T-helper 2 cell (primary cell): ENCODE measurements around the gene RBP4.
"Not testable (repeated sequence)": the region's sequence is repeated elsewhere in the genome, so short reads cannot be mapped to it uniquely, and the experiment has no call there.

Experiments used
- DNase-seq, 5 experiments: peaks; one replicate each; pipeline versions ENCODE4 v3.0.0 to v3.0.0-alpha.2; 2012 to 2022

Gene RBP4

GRCh38 chr10:93565446-93565845 lies 35.6 kb downstream of the RBP4 start:
- DNase-seq: no peak

- DNase-seq: no peak
These were observed 40.5 kb downstream of the RBP4 start for GRCh38 chr10:93560541-93560940.

- DNase-seq: no peak
These were observed 41.5 kb downstream of the RBP4 start for GRCh38 chr10:93559490-93559889.

GRCh38 chr10:93554760-93555432 lies 46.1 kb downstream of the RBP4 start:
- DNase-seq: peak in 1 of 5 experiments; percentile 35

GRCh38 chr10:93554316-93554663 lies 46.7 kb downstream of the RBP4 start:
- DNase-seq: no peak

- DNase-seq: no peak
These were observed 47.3 kb downstream of the RBP4 start for GRCh38 chr10:93553482-93554315.

GRCh38 chr10:93552780-93553179 lies 48.3 kb downstream of the RBP4 start:
- no peak for DNase-seq

- DNase-seq: no peak
These were observed 50.4 kb downstream of the RBP4 start for GRCh38 chr10:93550606-93551005.

GRCh38 chr10:93548376-93549071 lies 52.5 kb downstream of the RBP4 start:
- no peak for DNase-seq

GRCh38 chr10:93547522-93547921 lies 53.5 kb downstream of the RBP4 start:
- DNase-seq: no peak

GRCh38 chr10:93546995-93547394 lies 54.0 kb downstream of the RBP4 start:
- not testable (repeated sequence) for DNase-seq

GRCh38 chr10:93542358-93542791 lies 58.7 kb downstream of the RBP4 start:
- DNase-seq: no peak
